H1 (cell line): ENCODE data around the gene PLEKHA1. TPM values are rescaled to one million over a fixed set of nuclear protein-coding genes. Genes with fewer than 3 reads are reported as not detected.

Experiments
- BRCA1 ChIP-seq: IDR thresholded peaks from 2 replicates; pipeline ENCODE4 v1.6.1; 2012; ENCODE audit warnings: low read depth, low read length, improper control_type of control experiment
- CREB1 ChIP-seq: IDR thresholded peaks from 2 replicates; pipeline ENCODE4 v1.6.1; 2012; ENCODE audit warnings: inconsistent platforms
- HDAC6 ChIP-seq: IDR thresholded peaks from one replicate; pipeline ENCODE4 v1.7.1; 2012; ENCODE audit warnings: low read depth, mild to moderate bottlenecking, inconsistent platforms, low read length, moderate library complexity
- KDM5A ChIP-seq: fragments of 200-600 bp; IDR thresholded peaks from 2 replicates; pipeline ENCODE4 v1.7.1; 2012; ENCODE audit warnings: mild to moderate bottlenecking, low read length, inconsistent platforms, mixed read lengths
- MAFK ChIP-seq: IDR thresholded peaks from 2 replicates; pipeline ENCODE4 v1.6.1; 2012; ENCODE audit warnings: low read depth, mild to moderate bottlenecking, improper control_type of control experiment, low read length
- NANOG ChIP-seq: IDR thresholded peaks from 2 replicates; pipeline ENCODE4 v1.6.1; 2011; ENCODE audit warnings: low read length, low read depth, mild to moderate bottlenecking, inconsistent platforms; ENCODE audit not compliant: insufficient read depth, poor library complexity, severe bottlenecking
- NRF1 ChIP-seq: IDR thresholded peaks from 2 replicates; pipeline ENCODE4 v1.6.1; 2011; ENCODE audit warnings: mild to moderate bottlenecking, low read depth, low read length, improper control_type of control experiment
- RBBP5 ChIP-seq: IDR thresholded peaks from 2 replicates; pipeline ENCODE4 v1.7.1; 2012; ENCODE audit warnings: low read depth, mild to moderate bottlenecking, inconsistent platforms, low read length, moderate library complexity, borderline replicate concordance
- TBP ChIP-seq: IDR thresholded peaks from 2 replicates; pipeline ENCODE4 v1.6.1; 2011; ENCODE audit warnings: low read depth, low read length, improper control_type of control experiment
- ZNF274 ChIP-seq: IDR thresholded peaks from 2 replicates; pipeline ENCODE4 v1.7.0; 2012; ENCODE audit warnings: low read length, borderline replicate concordance; ENCODE audit errors: extremely low read depth
- polyA plus RNA-seq, 7 experiments: library from polyadenylated mRNA; depleted of rRNA in 3 of 7; stranded (reverse) in 5 of 7; unstranded in 2 of 7; fragments of >200 nt in 5 of 7; fragments of 200-250 nt in 2 of 7; gene quantifications; 1 replicate in 5 of 7; 2 replicates in 1 of 7; 4 replicates in 1 of 7; pipeline versions ENCODE4 v1.2.1 to v1.2.3, GENCODE V29; 2011 to 2013; ENCODE audit warnings: missing spikeins in 2 of 7, mixed read lengths in 2 of 7
- total RNA-seq: library from RNA; stranded (reverse); fragmentation: NEBNext Ultra II Directional; extraction: Animal tissue kit (Norgen Biotek cat#: 25700); gene quantifications from 2 replicates; pipeline ENCODE4 v1.2.1, GENCODE V29; 2021
- TF ChIP-seq, protein P1 (sequence below): fragments of 300-600 bp; sonication (generic); IDR thresholded peaks from 2 replicates; pipeline ENCODE4 v1.7.1; 2012; ENCODE audit warnings: low read length, moderate library complexity, mild to moderate bottlenecking, inconsistent platforms; ENCODE audit not compliant: insufficient replicate concordance
- TF ChIP-seq, protein P2 (sequence below): IDR thresholded peaks from 2 replicates; pipeline ENCODE4 v1.6.1; 2012; ENCODE audit warnings: inconsistent platforms

The PLEKHA1 gene
- total and polyA plus RNA-seq, 2 of the 8 experiments (the other 6 are each of a cell fraction or from before 2014, with no cell fraction given), result 15.6 to 39.7 TPM

- TF ChIP-seq, protein P1, sequence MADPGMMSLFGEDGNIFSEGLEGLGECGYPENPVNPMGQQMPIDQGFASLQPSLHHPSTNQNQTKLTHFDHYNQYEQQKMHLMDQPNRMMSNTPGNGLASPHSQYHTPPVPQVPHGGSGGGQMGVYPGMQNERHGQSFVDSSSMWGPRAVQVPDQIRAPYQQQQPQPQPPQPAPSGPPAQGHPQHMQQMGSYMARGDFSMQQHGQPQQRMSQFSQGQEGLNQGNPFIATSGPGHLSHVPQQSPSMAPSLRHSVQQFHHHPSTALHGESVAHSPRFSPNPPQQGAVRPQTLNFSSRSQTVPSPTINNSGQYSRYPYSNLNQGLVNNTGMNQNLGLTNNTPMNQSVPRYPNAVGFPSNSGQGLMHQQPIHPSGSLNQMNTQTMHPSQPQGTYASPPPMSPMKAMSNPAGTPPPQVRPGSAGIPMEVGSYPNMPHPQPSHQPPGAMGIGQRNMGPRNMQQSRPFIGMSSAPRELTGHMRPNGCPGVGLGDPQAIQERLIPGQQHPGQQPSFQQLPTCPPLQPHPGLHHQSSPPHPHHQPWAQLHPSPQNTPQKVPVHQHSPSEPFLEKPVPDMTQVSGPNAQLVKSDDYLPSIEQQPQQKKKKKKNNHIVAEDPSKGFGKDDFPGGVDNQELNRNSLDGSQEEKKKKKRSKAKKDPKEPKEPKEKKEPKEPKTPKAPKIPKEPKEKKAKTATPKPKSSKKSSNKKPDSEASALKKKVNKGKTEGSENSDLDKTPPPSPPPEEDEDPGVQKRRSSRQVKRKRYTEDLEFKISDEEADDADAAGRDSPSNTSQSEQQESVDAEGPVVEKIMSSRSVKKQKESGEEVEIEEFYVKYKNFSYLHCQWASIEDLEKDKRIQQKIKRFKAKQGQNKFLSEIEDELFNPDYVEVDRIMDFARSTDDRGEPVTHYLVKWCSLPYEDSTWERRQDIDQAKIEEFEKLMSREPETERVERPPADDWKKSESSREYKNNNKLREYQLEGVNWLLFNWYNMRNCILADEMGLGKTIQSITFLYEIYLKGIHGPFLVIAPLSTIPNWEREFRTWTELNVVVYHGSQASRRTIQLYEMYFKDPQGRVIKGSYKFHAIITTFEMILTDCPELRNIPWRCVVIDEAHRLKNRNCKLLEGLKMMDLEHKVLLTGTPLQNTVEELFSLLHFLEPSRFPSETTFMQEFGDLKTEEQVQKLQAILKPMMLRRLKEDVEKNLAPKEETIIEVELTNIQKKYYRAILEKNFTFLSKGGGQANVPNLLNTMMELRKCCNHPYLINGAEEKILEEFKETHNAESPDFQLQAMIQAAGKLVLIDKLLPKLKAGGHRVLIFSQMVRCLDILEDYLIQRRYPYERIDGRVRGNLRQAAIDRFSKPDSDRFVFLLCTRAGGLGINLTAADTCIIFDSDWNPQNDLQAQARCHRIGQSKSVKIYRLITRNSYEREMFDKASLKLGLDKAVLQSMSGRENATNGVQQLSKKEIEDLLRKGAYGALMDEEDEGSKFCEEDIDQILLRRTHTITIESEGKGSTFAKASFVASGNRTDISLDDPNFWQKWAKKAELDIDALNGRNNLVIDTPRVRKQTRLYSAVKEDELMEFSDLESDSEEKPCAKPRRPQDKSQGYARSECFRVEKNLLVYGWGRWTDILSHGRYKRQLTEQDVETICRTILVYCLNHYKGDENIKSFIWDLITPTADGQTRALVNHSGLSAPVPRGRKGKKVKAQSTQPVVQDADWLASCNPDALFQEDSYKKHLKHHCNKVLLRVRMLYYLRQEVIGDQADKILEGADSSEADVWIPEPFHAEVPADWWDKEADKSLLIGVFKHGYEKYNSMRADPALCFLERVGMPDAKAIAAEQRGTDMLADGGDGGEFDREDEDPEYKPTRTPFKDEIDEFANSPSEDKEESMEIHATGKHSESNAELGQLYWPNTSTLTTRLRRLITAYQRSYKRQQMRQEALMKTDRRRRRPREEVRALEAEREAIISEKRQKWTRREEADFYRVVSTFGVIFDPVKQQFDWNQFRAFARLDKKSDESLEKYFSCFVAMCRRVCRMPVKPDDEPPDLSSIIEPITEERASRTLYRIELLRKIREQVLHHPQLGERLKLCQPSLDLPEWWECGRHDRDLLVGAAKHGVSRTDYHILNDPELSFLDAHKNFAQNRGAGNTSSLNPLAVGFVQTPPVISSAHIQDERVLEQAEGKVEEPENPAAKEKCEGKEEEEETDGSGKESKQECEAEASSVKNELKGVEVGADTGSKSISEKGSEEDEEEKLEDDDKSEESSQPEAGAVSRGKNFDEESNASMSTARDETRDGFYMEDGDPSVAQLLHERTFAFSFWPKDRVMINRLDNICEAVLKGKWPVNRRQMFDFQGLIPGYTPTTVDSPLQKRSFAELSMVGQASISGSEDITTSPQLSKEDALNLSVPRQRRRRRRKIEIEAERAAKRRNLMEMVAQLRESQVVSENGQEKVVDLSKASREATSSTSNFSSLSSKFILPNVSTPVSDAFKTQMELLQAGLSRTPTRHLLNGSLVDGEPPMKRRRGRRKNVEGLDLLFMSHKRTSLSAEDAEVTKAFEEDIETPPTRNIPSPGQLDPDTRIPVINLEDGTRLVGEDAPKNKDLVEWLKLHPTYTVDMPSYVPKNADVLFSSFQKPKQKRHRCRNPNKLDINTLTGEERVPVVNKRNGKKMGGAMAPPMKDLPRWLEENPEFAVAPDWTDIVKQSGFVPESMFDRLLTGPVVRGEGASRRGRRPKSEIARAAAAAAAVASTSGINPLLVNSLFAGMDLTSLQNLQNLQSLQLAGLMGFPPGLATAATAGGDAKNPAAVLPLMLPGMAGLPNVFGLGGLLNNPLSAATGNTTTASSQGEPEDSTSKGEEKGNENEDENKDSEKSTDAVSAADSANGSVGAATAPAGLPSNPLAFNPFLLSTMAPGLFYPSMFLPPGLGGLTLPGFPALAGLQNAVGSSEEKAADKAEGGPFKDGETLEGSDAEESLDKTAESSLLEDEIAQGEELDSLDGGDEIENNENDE, result no peak
- TF ChIP-seq, protein P2, sequence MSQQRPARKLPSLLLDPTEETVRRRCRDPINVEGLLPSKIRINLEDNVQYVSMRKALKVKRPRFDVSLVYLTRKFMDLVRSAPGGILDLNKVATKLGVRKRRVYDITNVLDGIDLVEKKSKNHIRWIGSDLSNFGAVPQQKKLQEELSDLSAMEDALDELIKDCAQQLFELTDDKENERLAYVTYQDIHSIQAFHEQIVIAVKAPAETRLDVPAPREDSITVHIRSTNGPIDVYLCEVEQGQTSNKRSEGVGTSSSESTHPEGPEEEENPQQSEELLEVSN, result no peak
- no peak for TF ChIP-seq RBBP5
- TF ChIP-seq NANOG, result no peak
- TF ChIP-seq BRCA1, result no peak
- no peak for TF ChIP-seq ZNF274
- no peak for TF ChIP-seq CREB1
- no peak for TF ChIP-seq TBP
- TF ChIP-seq NRF1, result no peak
- TF ChIP-seq HDAC6, result no peak
- TF ChIP-seq KDM5A, result no peak
- TF ChIP-seq MAFK, result no peak
Observed at GRCh38 chr10:122357685-122358084, 16.8 kb upstream of the PLEKHA1 start (continued).
